PC-3 (cell line): ENCODE data around the gene NCBP3.

ENCODE experiments used
- CTCF ChIP-seq: fragments of 300-600 bp; sonication (generic); conservative IDR thresholded peaks from 2 replicates; pipeline ENCODE4 v1.5.1; 2017; ENCODE audit warnings: antibody characterized with exemption, low read depth, mild to moderate bottlenecking, low read length
- EZH2 ChIP-seq: fragments of 300-600 bp; sonication (generic); IDR thresholded peaks from one replicate; pipeline ENCODE4 v1.6.1; 2017; ENCODE audit warnings: antibody characterized with exemption, mild to moderate bottlenecking, low read length; ENCODE audit not compliant: unreplicated experiment
- EZH2phosphoT487 ChIP-seq: fragments of 300-600 bp; sonication (generic); IDR thresholded peaks from 2 replicates; pipeline ENCODE4 v1.6.1; 2018; ENCODE audit warnings: mild to moderate bottlenecking, antibody characterized with exemption, low read length, borderline replicate concordance

GRCh38 chr17:3891626-3892094 is 45.6 kb upstream of the NCBP3 start:
- no peak for TF ChIP-seq EZH2
- no peak for TF ChIP-seq CTCF
- no peak for TF ChIP-seq EZH2phosphoT487
